ENCODE results near the gene CORT. TPM values are rescaled to one million over a fixed set of nuclear protein-coding genes. Genes with fewer than 3 reads are reported as not detected.
"Not testable (repeated sequence)": the region's sequence is repeated elsewhere in the genome, so short reads cannot be mapped to it uniquely, and the experiment has no call there.

CORT gene, protein sequence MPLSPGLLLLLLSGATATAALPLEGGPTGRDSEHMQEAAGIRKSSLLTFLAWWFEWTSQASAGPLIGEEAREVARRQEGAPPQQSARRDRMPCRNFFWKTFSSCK
- 1 to 10 TPM in 7 of 12 donors, under 1 TPM in 3, not detected in 2; 0.38 to 1.8 (median 1.2) TPM for polyA plus RNA-seq (ENCODE audit: insufficient read length in 12 of 12)
- long read RNA-seq, donor 1, partial matches to known transcripts: 0 of 1 reads
- long read RNA-seq, donor 1, other reads (novel, unspliced or antisense): 0 of 1 reads
- long read RNA-seq, donor 2, partial matches to known transcripts: 0 of 1 reads
- long read RNA-seq, donor 2, other reads (novel, unspliced or antisense): 0 of 1 reads
- long read RNA-seq, donor 3, partial matches to known transcripts: 0 of 1 reads
- long read RNA-seq, donor 3, other reads (novel, unspliced or antisense): 0 of 1 reads
- long read RNA-seq, donor 4, partial matches to known transcripts: 0 of 1 reads
- long read RNA-seq, donor 4, other reads (novel, unspliced or antisense): 0 of 1 reads
- long read RNA-seq, donor 5, partial matches to known transcripts: 0 of 2 reads
- long read RNA-seq, donor 5, other reads (novel, unspliced or antisense): 0 of 2 reads
- long read RNA-seq, donor 6, partial matches to known transcripts: 0 of 1 reads
- long read RNA-seq, donor 6, other reads (novel, unspliced or antisense): 0 of 1 reads
- long read RNA-seq, donor 7: 0 reads
- long read RNA-seq, donor 8: 0 reads
- long read RNA-seq, donor 9, partial matches to known transcripts: 0 of 2 reads
- long read RNA-seq, donor 9, other reads (novel, unspliced or antisense): 0 of 2 reads
- long read RNA-seq, donor 10, partial matches to known transcripts: 0 of 2 reads
- long read RNA-seq, donor 10, other reads (novel, unspliced or antisense): 0 of 2 reads
- long read RNA-seq, donor 11: 0 reads

GRCh38 chr1:10449751-10450150, at the start of gene CORT:
Gene CORT, plus strand, starts transcription at chr1:10450031. Its CDS starts 193 bp downstream, at chr1:10450224.
- DNase-seq: no peak

DNA sequence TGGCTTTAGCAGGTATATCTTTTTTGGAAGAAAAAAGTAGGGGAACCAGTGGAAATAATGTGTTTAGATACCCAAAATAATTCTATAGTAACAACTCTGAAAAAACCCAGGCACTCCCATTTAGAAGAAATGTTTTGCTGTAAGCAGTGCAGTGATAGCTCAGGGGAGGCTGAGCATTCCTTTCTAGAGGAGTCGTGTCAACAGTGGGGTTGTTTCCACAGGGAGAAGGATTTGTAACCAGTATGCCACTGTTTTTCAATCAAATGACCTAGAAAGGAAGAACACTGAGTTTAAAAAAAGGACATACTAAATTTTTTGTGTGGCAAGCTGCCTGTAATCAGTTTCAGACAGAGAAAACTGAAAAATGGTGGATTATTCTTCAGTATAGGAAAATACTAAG, 48.5 kb upstream of the CORT start:
- no peak for DNase-seq

GRCh38 chr1:10402729-10403274, 47.0 kb upstream of the CORT start:
- no peak for DNase-seq

GRCh38 chr1:10407201-10407600, 42.6 kb upstream of the CORT start:
- no peak for DNase-seq

GRCh38 chr1:10415211-10415930, 34.5 kb upstream of the CORT start:
- no peak for DNase-seq

DNA sequence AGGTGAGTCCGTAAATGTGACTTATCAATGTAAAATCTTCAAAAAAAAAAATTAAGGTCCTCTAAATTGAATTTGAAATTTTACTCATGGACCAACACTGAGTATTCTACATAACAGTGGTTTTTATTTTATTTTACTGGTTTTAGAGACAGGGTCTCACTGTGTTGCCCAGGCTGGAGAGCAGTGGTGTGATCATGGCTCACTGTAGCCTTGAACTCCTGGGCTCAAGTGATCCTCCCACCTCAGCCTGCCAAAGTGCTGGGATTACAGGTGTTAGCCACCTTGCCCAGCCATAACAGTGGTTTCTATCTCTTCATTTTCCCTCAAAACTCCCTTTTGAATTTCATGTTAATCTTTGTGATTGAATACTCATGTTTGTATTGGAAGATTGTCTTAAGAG, 33.9 kb upstream of the CORT start:
- not testable (repeated sequence) for DNase-seq

DNA sequence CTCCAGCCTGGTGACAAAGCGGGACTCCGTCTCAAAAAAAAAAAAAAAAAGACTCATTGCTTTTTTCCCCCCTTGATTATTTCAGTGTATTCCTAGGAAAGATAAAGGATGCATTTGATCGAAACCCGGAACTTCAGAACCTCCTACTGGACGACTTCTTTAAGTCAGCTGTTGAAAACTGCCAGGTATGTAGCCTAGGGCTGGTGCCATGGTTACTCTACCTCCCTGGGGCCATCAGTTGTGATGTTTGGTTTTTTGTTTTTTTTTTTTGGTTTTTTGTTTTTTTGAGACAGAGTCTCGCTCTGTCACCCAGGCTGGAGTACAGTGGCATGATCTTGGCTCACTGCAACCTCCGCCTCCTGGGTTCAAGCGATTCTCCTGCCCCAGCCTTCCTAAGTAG, 31.1 kb upstream of the CORT start:
- not testable (repeated sequence) for DNase-seq

DNA sequence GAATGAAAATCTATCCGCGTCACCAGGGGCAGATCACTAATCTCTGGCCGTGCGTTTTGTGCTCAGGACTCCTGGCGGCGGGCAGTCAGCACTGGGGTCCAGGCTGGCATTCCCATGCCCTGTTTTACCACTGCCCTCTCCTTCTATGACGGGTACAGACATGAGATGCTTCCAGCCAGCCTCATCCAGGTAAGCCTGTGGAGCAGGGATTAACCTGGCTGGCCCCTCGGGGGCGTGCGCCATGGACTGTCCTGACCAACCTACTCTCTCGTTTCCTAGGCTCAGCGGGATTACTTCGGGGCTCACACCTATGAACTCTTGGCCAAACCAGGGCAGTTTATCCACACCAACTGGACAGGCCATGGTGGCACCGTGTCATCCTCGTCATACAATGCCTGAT, 30.5 kb upstream of the CORT start:
- DNase-seq: no peak

GRCh38 chr1:10421637-10422036, 28.2 kb upstream of the CORT start:
- no peak for DNase-seq

- DNase-seq: peak; percentile 64
These were observed 25.8 kb upstream of the CORT start for GRCh38 chr1:10424034-10424433.

GRCh38 chr1:10424651-10425050, 25.2 kb upstream of the CORT start:
- DNase-seq: no peak

DNA sequence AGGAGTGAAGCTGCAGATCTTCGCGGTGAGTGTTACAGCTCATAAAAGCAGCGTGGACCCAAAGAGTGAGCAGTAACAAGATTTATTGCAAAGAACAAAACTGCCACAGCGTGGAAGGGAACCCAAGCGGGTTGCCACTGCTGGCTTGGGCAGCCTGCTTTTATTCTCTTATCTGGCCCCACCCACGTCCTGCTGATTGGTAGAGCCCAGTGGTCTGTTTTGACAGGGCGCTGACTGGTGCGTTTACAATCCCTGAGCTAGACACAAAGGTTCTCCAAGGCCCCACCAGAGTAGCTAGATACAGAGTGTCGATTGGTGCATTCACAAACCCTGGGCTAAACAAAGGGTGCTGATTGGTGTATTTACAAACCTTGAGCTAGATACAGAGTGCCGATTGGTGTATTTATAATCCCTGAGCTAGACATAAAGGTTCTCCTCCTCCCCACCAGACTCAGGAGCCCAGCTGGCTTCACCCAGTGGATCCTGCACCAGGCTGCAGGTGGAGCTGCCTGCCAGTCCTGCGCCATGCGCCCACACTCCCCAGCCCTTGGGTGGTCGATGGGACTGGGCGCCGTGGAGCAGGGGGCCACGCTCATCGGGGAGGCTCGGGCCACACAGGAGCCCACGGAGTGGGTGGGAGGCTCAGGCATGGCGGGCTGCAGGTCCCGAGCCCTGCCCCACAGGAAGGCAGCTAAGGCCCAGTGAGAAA, 23.9 kb upstream of the CORT start:
- not testable (repeated sequence) for DNase-seq

DNA sequence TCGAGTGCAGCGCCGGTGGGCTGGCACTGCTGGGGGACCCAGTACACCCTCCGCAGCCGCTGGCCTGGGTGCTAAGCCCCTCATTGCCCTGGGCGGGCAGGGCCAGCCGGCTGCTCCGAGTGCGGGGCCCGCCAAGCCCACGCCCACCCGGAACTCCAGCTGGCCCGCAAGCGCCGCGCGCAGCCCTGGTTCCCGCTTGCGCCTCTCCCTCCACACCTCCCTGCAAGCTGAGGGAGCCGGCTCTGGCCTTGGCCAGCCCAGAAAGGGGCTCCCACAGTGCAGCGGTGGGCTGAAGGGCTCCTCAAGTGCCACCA, 23.3 kb upstream of the CORT start:
- not testable (repeated sequence) for DNase-seq

GRCh38 chr1:10428984-10429383, 20.8 kb upstream of the CORT start:
- DNase-seq: no peak

DNA sequence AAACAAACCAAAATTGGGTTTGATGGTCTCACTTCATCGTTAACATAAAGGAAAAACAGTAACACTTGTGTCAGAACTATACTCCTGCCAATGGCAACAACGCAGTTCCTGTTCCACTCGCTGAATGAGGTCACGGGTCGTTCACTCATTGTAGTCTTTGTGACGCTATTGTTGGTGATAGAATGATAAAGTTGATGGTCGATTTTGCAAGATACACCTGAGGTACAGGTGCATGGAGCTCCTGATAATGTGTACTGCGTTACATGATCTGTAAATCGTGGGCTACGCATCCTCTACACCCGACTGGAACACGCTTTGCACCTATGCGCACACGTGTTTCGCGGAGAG, 20.0 kb upstream of the CORT start:
- no peak for DNase-seq

- peak; percentile 96 for DNase-seq
These were observed 19.4 kb upstream of the CORT start, which contains the start of gene CENPS for GRCh38 chr1:10430216-10431069. Gene CENPS, plus strand, starts transcription at chr1:10430433. Its CDS starts 85 bp downstream, at chr1:10430518.

DNA sequence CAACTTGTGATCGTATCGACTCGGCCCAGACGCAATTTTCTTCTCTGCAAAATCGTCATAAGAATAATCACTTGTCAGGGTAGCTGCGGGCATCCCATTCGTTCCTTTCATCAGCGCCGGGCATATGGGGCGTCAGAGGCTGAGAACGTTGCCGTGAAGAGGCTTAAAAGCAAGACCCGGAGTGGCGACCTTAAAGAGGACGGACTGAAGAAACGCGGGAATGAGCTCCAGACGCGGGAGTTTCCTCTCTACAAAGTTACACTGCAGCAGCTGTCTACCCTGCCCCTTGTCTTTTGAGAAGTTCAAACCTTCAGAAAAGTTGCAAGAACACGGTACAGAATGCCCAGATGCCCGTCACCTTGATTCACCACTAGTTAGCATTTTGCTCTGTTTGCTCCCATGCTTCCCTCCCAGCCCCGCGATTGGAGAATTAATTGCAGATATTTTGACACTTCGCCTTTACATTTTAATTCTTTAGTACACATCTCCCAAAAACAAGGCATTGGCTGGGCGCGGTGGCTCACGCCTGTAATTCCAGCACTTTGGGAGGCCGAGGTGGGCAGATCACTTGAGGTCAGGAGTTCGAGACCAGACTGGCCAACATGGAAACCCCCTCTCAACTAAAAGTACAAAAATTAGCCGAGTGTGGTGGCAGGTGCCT, 18.6 kb upstream of the CORT start:
- no peak for DNase-seq

- no peak for DNase-seq
These were observed 16.7 kb upstream of the CORT start for GRCh38 chr1:10432910-10433700.

GRCh38 chr1:10433790-10434189, 16.0 kb upstream of the CORT start:
- no peak for DNase-seq

Data from muscle of arm (tissue), 14 donors.